ENCODE measurements around the gene IL16.

The IL16 gene

GRCh38 chr15:81299630-81300273, 103.1 kb downstream of the IL16 start:
- peak overlapping the region; percentile 73; the same call in 1 of the 2 replicates for H3K4me3 ChIP-seq (ENCODE audit: low read length)
- no peak for TF ChIP-seq ZNF274 (IDR thresholded peaks at IDR 0.05; ENCODE audit: low read depth, low read length)

- no peak for TF ChIP-seq ZNF274 (IDR thresholded peaks at IDR 0.05; ENCODE audit: low read depth, low read length)
- H3K4me3 ChIP-seq (ENCODE audit: low read length) = peak overlapping the region; percentile 73; the same call in 1 of the 2 replicates
Measured at GRCh38 chr15:81301385-81301784, 104.7 kb downstream of the IL16 start.

GRCh38 chr15:81301815-81302399, 105.2 kb downstream of the IL16 start:
- peak overlapping the region; percentile 73 for H3K4me3 ChIP-seq (ENCODE audit: low read length)
- TF ChIP-seq ZNF274 (IDR thresholded peaks at IDR 0.05; ENCODE audit: low read depth, low read length) = no peak

GRCh38 chr15:81302701-81303109, 106.0 kb downstream of the IL16 start:
- TF ChIP-seq ZNF274 (IDR thresholded peaks at IDR 0.05; ENCODE audit: low read depth, low read length) = no peak
- H3K4me3 ChIP-seq (ENCODE audit: low read length) = peak overlapping the region; percentile 56

- no peak for TF ChIP-seq ZNF274 (IDR thresholded peaks at IDR 0.05; ENCODE audit: low read depth, low read length)
Measured at GRCh38 chr15:81303244-81304225, 106.9 kb downstream of the IL16 start.

GRCh38 chr15:81304226-81304625, 107.5 kb downstream of the IL16 start:
- TF ChIP-seq ZNF274 (IDR thresholded peaks at IDR 0.05; ENCODE audit: low read depth, low read length) = no peak
- no peak overlapping the region; the same call in 1 of the 2 replicates for H3K4me3 ChIP-seq (ENCODE audit: low read length)

More at GRCh38 chr15:81303244-81304225, 106.9 kb downstream of the IL16 start:
- H3K4me3 ChIP-seq (ENCODE audit: low read length) = peak overlapping the region; percentile 56; the same call in 1 of the 2 replicates

- H3K4me3 ChIP-seq (ENCODE audit: low read length) = no peak overlapping the region
- no peak for TF ChIP-seq ZNF274 (IDR thresholded peaks at IDR 0.05; ENCODE audit: low read depth, low read length)
Measured at GRCh38 chr15:81308260-81308659, 111.6 kb downstream of the IL16 start.

GRCh38 chr15:81309647-81310450, 113.2 kb downstream of the IL16 start:
- H3K4me3 ChIP-seq (ENCODE audit: low read length) = no peak overlapping the region
- no peak for TF ChIP-seq ZNF274 (IDR thresholded peaks at IDR 0.05; ENCODE audit: low read depth, low read length)

GRCh38 chr15:81310480-81310879, 113.8 kb downstream of the IL16 start:
- TF ChIP-seq ZNF274 (IDR thresholded peaks at IDR 0.05; ENCODE audit: low read depth, low read length) = no peak
- H3K4me3 ChIP-seq (ENCODE audit: low read length) = no peak overlapping the region

- TF ChIP-seq ZNF274 (IDR thresholded peaks at IDR 0.05; ENCODE audit: low read depth, low read length) = no peak
- no peak overlapping the region for H3K4me3 ChIP-seq (ENCODE audit: low read length)
Measured at GRCh38 chr15:81311752-81312464, 115.2 kb downstream of the IL16 start.

- TF ChIP-seq ZNF274 (IDR thresholded peaks at IDR 0.05; ENCODE audit: low read depth, low read length) = no peak
- no peak overlapping the region for H3K4me3 ChIP-seq (ENCODE audit: low read length)
Measured at GRCh38 chr15:81312790-81313543, 116.3 kb downstream of the IL16 start.

GRCh38 chr15:81313686-81314085, 117.0 kb downstream of the IL16 start:
- no peak for TF ChIP-seq ZNF274 (IDR thresholded peaks at IDR 0.05; ENCODE audit: low read depth, low read length)
- H3K4me3 ChIP-seq (ENCODE audit: low read length) = no peak overlapping the region
